Uterus (tissue), 4 donors: Measurements from ENCODE around the gene TUBB6. TPM values are rescaled to one million over a fixed set of nuclear protein-coding genes. Genes with fewer than 3 reads are reported as not detected.

ENCODE experiments used
- DNase-seq, 2 donors: peaks; one replicate each; pipeline ENCODE4 v3.0.0-alpha.2; 2019 to 2020
- H3K27ac ChIP-seq, 2 donors: fragments of 200-600 bp; sonication (generic); 1 replicate in 1 of 2; 2 replicates in 1 of 2; pipeline ENCODE4 v1.5.1; 2016 to 2018
- H3K27me3 ChIP-seq, 2 donors: fragments of 200-600 bp; sonication (generic); one replicate each; pipeline ENCODE4 v1.5.1; 2018 to 2019; ENCODE audit warnings: control low read depth in 1 of 2
- H3K36me3 ChIP-seq, 2 donors: fragments of 200-600 bp; sonication (generic); one replicate each; pipeline ENCODE4 v1.5.1; 2019; ENCODE audit warnings: control low read depth in 1 of 2
- H3K4me1 ChIP-seq, 2 donors: fragments of 200-600 bp; sonication (generic); one replicate each; pipeline ENCODE4 v1.5.1; 2018 to 2019; ENCODE audit warnings: control low read depth in 1 of 2
- H3K4me3 ChIP-seq, 2 donors: fragments of 200-600 bp; sonication (generic); 1 replicate in 1 of 2; 2 replicates in 1 of 2; pipeline ENCODE4 v1.5.1; 2018 to 2019; ENCODE audit warnings: mild to moderate bottlenecking in 1 of 2
- H3K9me3 ChIP-seq, 2 donors: fragments of 200-600 bp; sonication (generic); one replicate each; pipeline ENCODE4 v1.5.1; 2019; ENCODE audit warnings: control low read depth in 1 of 2
- CTCF ChIP-seq, 4 experiments: fragments of 200-600 bp in 2 of 4; fragments of 450-650 bp in 2 of 4; sonication (generic) in 2 of 4; IDR thresholded peaks; one replicate each; pipeline ENCODE4 v1.5.1; 2016 to 2019; ENCODE audit warnings: antibody characterized with exemption in 4 of 4, mild to moderate bottlenecking in 2 of 4, moderate library complexity in 1 of 4
- POLR2A ChIP-seq, 2 donors: fragments of 450-650 bp; IDR thresholded peaks; one replicate each; pipeline ENCODE4 v1.6.1; 2016; ENCODE audit warnings: antibody characterized with exemption in 2 of 2, mild to moderate bottlenecking in 1 of 2, moderate library complexity in 1 of 2
- intact Hi-C: fragments of 100-400 bp; cut with DNase I; formaldehyde crosslinking; loops from one replicate; pipeline ENCODE4 v1.15.1; 2023; ENCODE audit warnings: low total_unique reads
- total RNA-seq, 4 donors: library from RNA; depleted of rRNA in 3 of 4; stranded (reverse); fragments of >200 nt in 3 of 4; gene quantifications; one replicate each; pipeline versions ENCODE4 v1.1.0 to v1.2.4, GENCODE V29; 2014 to 2023
- donor health status: DM: yes; HTN: yes; CAD: no.

Gene TUBB6
- total RNA-seq, 4 donors from 2014 or later, result 222 to 456 (median 280) TPM

DNA sequence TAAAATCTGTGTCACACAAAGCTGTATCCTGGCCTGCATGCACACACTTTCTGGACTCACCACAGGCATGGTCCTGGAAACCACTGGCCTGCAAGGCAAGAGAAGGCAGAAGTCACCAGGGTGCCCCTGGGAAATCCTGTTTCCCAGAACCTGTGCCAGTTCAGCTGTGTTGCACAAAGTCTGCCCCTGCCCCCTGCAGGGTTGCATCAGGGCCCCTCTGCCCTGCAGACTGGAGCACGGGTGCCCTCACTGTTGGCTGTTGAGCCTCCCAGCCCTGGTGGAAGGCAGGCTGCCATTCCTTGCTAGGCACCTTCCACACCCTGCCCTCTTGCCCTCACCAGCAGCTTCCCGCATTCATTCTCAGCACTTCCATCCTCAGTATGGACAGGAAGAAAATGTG lies 18.0 kb upstream of the TUBB6 start:
- Histone ChIP-seq H3K27ac (no peak overlapping the region), H3K36me3 (no peaks in the 10 kb centered on the region), H3K4me3 (no peak overlapping the region), H3K4me1 (no peaks in the 10 kb centered on the region), H3K27me3 (no peaks in the 10 kb centered on the region), H3K9me3 (no peaks in the 10 kb centered on the region)
- TF ChIP-seq POLR2A (IDR thresholded peaks at IDR 0.05), result no peak
- no peak for TF ChIP-seq CTCF (IDR thresholded peaks at IDR 0.05)
- intact Hi-C loops, result no loop called here
- no peak for DNase-seq

GRCh38 chr18:12291161-12291560 lies 16.9 kb upstream of the TUBB6 start:
- DNase-seq, result no peak
- no peak for TF ChIP-seq CTCF (IDR thresholded peaks at IDR 0.05)
- TF ChIP-seq POLR2A (IDR thresholded peaks at IDR 0.05), result no peak
- Histone ChIP-seq H3K4me3 (no peak overlapping the region), H3K9me3 (no peaks in the 10 kb centered on the region), H3K27ac (no peak overlapping the region), H3K36me3 (no peaks in the 10 kb centered on the region), H3K27me3 (no peaks in the 10 kb centered on the region), H3K4me1 (no peaks in the 10 kb centered on the region)
- intact Hi-C loops, result no loop called here

DNA sequence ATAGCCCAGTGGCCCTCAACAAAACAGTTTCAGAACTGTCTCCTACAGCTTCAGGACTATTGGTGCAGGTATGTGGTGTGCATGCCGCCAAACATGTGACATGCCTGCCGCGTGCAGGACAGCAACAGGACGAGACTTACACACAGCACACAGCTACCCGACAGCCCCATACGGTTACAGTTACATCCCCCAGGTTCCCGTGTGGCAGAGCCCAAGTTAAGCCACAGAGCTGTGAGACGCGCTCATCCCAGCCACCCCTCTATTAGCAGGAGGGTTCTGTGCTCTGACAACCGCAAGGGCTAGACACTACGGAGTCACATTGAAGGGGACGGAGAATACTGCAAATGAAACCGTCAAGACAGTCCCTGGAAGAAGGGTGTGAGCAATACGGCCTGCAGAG lies 16.4 kb upstream of the TUBB6 start:
- TF ChIP-seq POLR2A (IDR thresholded peaks at IDR 0.05) (no peak), CTCF (IDR thresholded peaks at IDR 0.05) (no peak)
- no peaks in the 10 kb centered on the region for H3K27me3 ChIP-seq
- no peak for DNase-seq
- no peak overlapping the region for H3K4me3 ChIP-seq
- no peaks in the 10 kb centered on the region for H3K4me1 ChIP-seq
- no peaks in the 10 kb centered on the region for H3K9me3 ChIP-seq
- intact Hi-C loops, result no loop called here
- H3K27ac ChIP-seq, result no peak overlapping the region
- H3K36me3 ChIP-seq, result no peaks in the 10 kb centered on the region

DNA sequence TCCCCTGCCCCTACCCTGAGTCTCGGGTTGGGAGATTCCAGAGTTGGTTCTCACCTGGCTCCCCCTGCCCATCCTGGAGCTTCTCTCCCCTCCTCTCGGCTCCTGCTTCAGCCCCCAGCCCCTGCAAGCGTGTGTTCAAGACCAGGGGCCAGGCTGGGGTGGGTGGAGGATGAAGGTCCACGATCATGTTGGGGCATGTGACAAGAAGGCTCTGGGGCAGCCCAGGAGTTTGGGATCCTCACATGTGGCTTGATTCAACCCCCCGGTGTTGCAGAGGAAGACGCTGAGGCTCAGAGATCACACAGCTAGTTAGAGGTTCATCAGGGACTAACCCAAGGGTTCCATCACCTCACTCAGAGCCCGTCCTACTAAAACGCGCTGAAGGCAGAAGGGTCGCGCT lies 14.2 kb upstream of the TUBB6 start:
- no peaks in the 10 kb centered on the region for H3K9me3 ChIP-seq
- H3K27me3 ChIP-seq, result no peaks in the 10 kb centered on the region
- H3K4me1 ChIP-seq, result no peaks in the 10 kb centered on the region
- intact Hi-C loops, result no loop called here
- TF ChIP-seq CTCF (IDR thresholded peaks at IDR 0.05) (no peak), POLR2A (IDR thresholded peaks at IDR 0.05) (no peak)
- no peak for DNase-seq
- H3K36me3 ChIP-seq, result no peaks in the 10 kb centered on the region
- no peak overlapping the region for H3K27ac ChIP-seq
- H3K4me3 ChIP-seq, result no peak overlapping the region

DNA sequence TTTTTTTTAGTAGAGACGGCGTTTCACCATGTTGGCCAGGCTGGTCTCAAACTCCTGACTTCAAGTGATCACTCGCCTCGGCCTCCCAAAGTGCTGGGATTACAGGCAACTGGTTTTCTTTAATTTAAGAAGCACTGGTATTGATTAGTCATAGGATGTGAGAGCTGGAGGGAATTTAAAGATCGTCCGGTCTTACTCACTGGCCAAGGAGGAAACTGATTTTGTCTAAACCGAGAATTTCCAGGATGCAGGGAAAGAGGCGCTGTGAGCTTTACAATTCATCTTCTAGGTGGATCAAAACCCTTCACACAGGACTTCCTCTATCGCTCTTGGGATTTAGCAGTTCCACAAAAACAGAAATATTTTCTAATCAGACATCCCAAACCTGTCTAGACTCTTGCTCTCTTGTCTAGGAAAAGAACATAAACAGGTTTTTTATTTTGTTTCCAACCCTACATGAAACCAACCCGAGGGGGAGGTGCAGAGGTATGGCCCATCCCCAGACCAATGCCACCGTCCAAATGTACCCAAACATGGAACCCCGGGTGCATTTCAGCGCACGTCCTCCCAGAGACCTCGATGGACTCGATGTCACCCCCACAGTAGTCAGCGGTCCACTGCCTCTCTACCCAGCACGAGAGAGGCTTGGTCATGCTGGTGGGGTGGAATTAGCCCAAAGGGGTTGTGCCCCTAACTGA lies 12.5 kb upstream of the TUBB6 start:
- H3K36me3 ChIP-seq, result no peaks in the 10 kb centered on the region
- no peak for TF ChIP-seq CTCF (IDR thresholded peaks at IDR 0.05)
- H3K27me3 ChIP-seq, result no peaks in the 10 kb centered on the region
- H3K4me1 ChIP-seq, result no peaks in the 10 kb centered on the region
- intact Hi-C loops, result no loop called here
- DNase-seq, result peak in 1 of 2 donors; percentile 3
- no peak overlapping the region for H3K27ac ChIP-seq
- H3K4me3 ChIP-seq, result no peak overlapping the region
- no peaks in the 10 kb centered on the region for H3K9me3 ChIP-seq
